Stimulated activated CD4-positive, alpha-beta T cell treated with anti-CD3 and anti-CD28 coated beads, Interleukin-15, amount 100 ng/mL, for 48 hours (primary cell): Measurements from ENCODE around the gene UVSSA.
"Not testable (repeated sequence)": the region's sequence is repeated elsewhere in the genome, so short reads cannot be mapped to it uniquely, and the experiment has no call there.

Source experiments
- DNase-seq, 2 donors: peaks; one replicate each; pipeline ENCODE4 v3.0.0-alpha.2; 2020; ENCODE audit warnings: low read depth in 2 of 2

UVSSA gene

DNA sequence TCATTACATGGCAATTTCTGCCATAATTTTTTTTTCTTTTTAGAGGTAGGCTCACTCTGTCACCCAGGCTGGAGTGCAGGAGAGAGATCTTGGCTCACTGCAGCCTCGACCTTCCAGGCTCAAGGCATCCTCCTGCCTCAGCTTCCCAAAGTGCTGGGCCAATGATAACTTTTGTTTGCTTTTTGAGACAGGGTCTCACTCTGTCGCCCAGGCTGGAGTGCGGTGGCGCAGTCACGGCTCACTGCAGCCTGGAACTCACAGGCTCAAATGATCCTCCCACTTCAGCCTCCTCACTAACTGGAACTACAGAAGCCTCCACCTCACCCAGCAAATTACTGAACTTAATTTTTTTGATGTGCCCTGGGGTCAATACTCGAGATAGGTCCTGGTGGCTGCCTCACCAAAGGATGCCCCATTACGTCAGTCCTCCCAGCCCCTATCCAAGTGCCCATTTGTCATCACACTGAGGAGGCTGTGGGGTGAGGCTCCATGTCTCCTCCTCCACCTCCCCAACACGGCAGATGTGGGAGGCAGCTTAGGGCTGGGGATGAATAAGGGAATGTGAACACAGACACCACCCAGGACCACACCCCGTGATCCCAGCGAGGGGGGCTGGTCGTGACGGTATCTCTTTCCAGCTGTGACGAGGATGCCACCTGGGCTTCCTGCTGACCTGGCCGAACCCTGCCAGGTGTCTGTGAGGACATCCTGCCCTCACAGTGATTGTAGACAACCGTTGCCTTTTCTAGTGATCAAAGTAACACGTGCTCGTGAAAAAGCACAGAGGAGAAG, 71.7 kb downstream of the UVSSA start:
- DNase-seq: no peak

DNA sequence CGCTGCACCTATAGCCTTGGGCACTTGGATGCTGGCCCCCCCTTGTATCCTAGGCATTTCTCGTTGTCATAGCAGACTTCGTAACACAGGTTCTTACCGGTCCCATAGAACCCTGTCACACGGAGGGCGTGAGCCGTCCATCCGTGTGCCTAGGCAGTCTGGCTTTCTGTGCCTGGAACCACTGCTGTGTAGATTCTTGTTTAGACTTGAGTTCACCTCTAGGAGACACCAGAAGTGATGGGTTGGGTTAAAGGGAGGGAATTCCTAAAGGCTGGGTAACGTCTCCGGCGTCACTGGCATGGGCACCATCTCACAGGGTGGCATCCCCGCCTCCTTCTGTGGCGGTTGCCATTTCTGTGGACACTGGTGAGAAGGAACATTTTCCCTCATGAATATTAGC, 72.7 kb downstream of the UVSSA start:
- no peak for DNase-seq

DNA sequence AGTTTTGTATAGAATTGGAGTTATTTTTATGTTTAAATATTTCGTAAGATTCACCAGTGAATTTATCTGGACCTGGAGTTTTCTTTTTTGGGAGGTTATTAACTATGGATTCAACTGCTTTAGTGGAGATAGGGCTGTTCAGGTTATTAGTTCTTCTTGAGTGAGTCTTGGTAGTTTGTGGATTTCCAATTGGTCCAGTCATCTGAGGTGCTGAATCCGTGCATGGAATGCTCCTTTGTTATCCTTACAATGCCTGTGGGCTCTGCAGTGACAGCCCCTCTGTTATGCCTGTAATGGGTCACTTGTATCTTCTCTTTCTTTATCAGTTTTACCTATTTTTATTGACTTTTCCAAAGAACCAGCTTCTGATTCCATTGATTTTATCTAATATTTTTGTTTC, 74.6 kb downstream of the UVSSA start:
- no peak for DNase-seq

DNA sequence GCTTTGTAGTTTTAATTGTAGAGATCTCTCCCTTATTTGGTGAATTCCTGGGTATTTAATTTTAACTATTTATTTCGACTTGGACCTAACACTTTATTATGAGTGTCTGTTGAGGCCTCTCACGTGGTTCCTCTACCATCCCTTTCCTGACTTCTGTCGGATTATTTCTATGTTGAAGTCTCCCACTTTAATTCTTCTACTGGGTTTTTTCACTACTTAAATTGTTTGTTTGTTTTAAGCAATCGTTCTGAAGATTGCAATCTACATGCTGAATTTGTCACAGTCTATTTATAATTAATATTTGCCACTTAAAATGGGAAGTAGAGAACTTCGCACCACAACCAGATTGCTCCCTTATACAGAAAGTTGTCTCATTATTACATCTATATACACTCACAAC, 80.0 kb downstream of the UVSSA start:
- DNase-seq: no peak

DNA sequence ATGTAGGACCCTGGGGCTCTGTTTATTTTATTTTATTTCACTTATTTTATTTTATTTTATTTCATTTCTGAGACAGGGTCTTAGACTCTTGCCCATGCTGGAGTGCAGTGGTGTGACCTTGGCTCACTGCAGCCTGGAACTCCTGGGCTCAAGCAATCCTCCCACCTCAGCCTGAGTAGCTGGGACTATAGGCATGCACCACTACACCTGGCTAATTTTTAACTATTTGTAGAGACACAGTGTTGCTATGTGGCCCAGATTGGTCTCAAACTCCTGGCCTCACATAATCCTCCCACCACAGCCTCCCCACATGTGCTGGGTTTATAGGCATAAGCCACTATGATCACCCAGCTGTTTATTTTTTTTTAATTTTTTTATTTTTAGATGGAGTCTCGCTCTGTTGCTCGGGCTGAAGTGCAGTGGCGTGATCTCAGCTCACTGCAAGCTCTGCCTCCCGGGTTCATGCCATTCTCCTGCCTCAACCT, 96.7 kb downstream of the UVSSA start:
- not testable (repeated sequence) for DNase-seq
